ENCODE results near the gene FGF11. TPM values are rescaled to one million over a fixed set of nuclear protein-coding genes. Genes with fewer than 3 reads are reported as not detected.

FGF11 gene
- polyA plus RNA-seq, 1 of the 3 experiments (the other 2 are of a cell fraction) = 1.9 TPM

DNA sequence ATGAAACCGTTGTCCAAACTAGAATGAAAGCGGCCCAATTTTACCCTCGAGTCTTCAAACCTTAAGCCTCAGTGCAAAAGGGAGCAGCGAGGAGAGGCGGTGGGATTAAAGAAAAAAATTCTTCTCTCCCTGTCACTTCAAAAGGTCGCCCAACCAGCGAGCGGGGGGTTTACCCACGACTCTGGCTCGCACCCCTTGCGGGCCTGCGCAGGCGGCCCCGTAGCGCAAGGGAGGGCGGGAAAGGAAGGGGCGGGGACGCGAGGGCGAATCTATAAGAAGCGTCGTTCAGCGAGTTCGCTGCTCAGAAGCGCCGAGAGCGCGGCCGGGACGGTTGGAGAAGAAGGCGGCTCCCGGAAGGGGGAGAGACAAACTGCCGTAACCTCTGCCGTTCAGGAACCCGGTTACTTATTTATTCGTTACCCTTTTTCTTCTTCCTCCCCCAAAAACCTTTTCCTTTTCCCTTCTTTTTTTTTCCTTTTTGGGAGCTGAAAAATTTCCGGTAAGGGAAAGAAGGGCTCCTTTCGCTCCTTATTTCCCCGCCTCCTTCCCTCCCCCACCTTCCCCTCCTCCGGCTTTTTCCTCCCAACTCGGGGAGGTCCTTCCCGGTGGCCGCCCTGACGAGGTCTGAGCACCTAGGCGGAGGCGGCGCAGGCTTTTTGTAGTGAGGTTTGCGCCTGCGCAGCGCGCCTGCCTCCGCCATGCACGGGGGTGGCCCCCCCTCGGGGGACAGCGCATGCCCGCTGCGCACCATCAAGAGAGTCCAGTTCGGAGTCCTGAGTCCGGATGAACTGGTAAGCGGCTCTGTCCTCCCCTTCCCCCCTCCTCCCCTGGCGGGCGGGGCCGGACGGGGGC, 45.0 kb downstream of the FGF11 start, which contains the start of gene POLR2A:
Gene POLR2A, plus strand, starts transcription at position 300 of the 852 bp plus-strand sequence.
- Histone ChIP-seq H3K4me3 (ENCODE audit: low read depth in 2 of 2, low read length in 1 of 2) (peak within 1 kb of the TSS; percentile 85 to 100), H3K27me3 (ENCODE audit: insufficient read depth) (no peaks in the 10 kb centered on the region), H3K27ac (ENCODE audit: low read depth in 2 of 2, low read length in 1 of 2) (peak within 1 kb of the TSS; percentile 99), H3K9ac (peak within 1 kb of the TSS; percentile 100), H3K4me2 (peak within 1 kb of the TSS; percentile 95), H3K9me3 (no peaks in the 10 kb centered on the region), H3K9me2 (no peaks in the 10 kb centered on the region), H4K20me1 (ENCODE audit: insufficient read depth) (peaks cover 46% of the 10 kb centered on the region), H3K79me2 (ENCODE audit: insufficient read depth) (peaks cover 80% of the 10 kb centered on the region), H3K4me1 (ENCODE audit: control insufficient read depth in 1 of 2, insufficient read depth in 2 of 2, low read depth in 1 of 2, low read length in 1 of 2) (peaks cover 31 to 34% of the 10 kb centered on the region in 2 experiments), H3K36me3 (replicated peaks in 1 of 2; ENCODE audit: control insufficient read depth in 1 of 2, insufficient read depth in 2 of 2, low read length in 1 of 2) (peaks cover 0 to 3% of the 10 kb centered on the region in 2 experiments), H2AFZ (ENCODE audit: low read depth) (peak within 1 kb of the TSS; percentile 92), H3F3A (replicated peaks; ENCODE audit: insufficient read depth) (peaks cover 11% of the 10 kb centered on the region)
- under 1% methylated on average over 48 of the region's 64 CpGs for whole genome bisulfite sequencing (ENCODE audit: low lambda C conversion rate)
- POLR2A ChIA-PET = interaction anchor here (0.6 to 2.3 kb wide), 10 partner anchors 8 to 229 kb away, joined by 3 to 19 read pairs (median 4); partner anchors contain the start of genes FGF11, TP53 and WRAP53
- peak; percentile 98 for DNase-seq
- CTCF ChIA-PET = interaction anchor here (0.8 to 4.4 kb wide), 5 partner anchors 30 to 307 kb away, joined by 3 to 22 read pairs (median 5); partner anchors contain the start of gene TMEM95
- TF ChIP-seq, protein P1, sequence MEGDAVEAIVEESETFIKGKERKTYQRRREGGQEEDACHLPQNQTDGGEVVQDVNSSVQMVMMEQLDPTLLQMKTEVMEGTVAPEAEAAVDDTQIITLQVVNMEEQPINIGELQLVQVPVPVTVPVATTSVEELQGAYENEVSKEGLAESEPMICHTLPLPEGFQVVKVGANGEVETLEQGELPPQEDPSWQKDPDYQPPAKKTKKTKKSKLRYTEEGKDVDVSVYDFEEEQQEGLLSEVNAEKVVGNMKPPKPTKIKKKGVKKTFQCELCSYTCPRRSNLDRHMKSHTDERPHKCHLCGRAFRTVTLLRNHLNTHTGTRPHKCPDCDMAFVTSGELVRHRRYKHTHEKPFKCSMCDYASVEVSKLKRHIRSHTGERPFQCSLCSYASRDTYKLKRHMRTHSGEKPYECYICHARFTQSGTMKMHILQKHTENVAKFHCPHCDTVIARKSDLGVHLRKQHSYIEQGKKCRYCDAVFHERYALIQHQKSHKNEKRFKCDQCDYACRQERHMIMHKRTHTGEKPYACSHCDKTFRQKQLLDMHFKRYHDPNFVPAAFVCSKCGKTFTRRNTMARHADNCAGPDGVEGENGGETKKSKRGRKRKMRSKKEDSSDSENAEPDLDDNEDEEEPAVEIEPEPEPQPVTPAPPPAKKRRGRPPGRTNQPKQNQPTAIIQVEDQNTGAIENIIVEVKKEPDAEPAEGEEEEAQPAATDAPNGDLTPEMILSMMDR (IDR thresholded peaks at IDR 0.05) = no peak
- no peak for TF ChIP-seq GATA2 (CRISPR knock-in tag; IDR thresholded peaks at IDR 0.05)
- no peak for TF ChIP-seq EZH2phosphoT487 (IDR thresholded peaks at IDR 0.05; ENCODE audit: borderline replicate concordance, low read depth)
- TF ChIP-seq JUND (IDR thresholded peaks at IDR 0.05) = no peak
- TF ChIP-seq NFIC (IDR thresholded peaks at IDR 0.05; ENCODE audit: borderline replicate concordance) = no peak
- no peak for TF ChIP-seq ELF1 (IDR thresholded peaks at IDR 0.05)
- TF ChIP-seq SIN3A (IDR thresholded peaks at IDR 0.05; ENCODE audit: borderline replicate concordance, low read depth, low read length) = peak; percentile 98
- no peak for TF ChIP-seq TCF12 (IDR thresholded peaks at IDR 0.05)
- no peak for TF ChIP-seq MEF2A (IDR thresholded peaks at IDR 0.05; ENCODE audit: borderline replicate concordance, low read depth)
- peak; percentile 11; the same call in 1 of the 2 replicates for TF ChIP-seq TEAD4 (IDR thresholded peaks at IDR 0.05; ENCODE audit: borderline replicate concordance, insufficient read depth)
- TF ChIP-seq USF2 (IDR thresholded peaks at IDR 0.05; ENCODE audit: borderline replicate concordance, low read depth, low read length) = 0 out of 2 replicates have a peak, but pooled peaks have one; percentile 2
- peak in 1 of 2 experiments; percentile 2; a peak in 2 of 4 replicates for TF ChIP-seq EP300 (IDR thresholded peaks at IDR 0.05; ENCODE audit: borderline replicate concordance in 1 of 2, low read depth in 1 of 2, low read length in 1 of 2)
- no peak for TF ChIP-seq FOSL2 (IDR thresholded peaks at IDR 0.05; ENCODE audit: borderline replicate concordance, low read depth)
- TF ChIP-seq SMC3 (IDR thresholded peaks at IDR 0.05; ENCODE audit: low read depth, low read length) = peak; percentile 18; the same call in 1 of the 2 replicates
- peak; percentile 50 for TF ChIP-seq YY1 (IDR thresholded peaks at IDR 0.05; ENCODE audit: low read depth)
- TF ChIP-seq REST (IDR thresholded peaks at IDR 0.05; ENCODE audit: low read depth, low read length) = peak; percentile 84
- no peak for TF ChIP-seq USF1 (IDR thresholded peaks at IDR 0.05; ENCODE audit: borderline replicate concordance, low read depth)
- 0 out of 2 replicates have a peak, but pooled peaks have one; percentile 42 for TF ChIP-seq RFX5 (IDR thresholded peaks at IDR 0.05; ENCODE audit: low read length)
- peak; percentile 46; the same call in 1 of the 2 replicates for TF ChIP-seq RCOR1 (IDR thresholded peaks at IDR 0.05; ENCODE audit: low read length)
- TF ChIP-seq POLR2AphosphoS5 (IDR thresholded peaks at IDR 0.05; ENCODE audit: low read depth, low read length) = peak; percentile 100
- peak; percentile 64 for TF ChIP-seq FOXJ3 (CRISPR knock-in tag; IDR thresholded peaks at IDR 0.05)
- TF ChIP-seq FOXM1 (IDR thresholded peaks at IDR 0.05; ENCODE audit: low read depth) = no peak
- TF ChIP-seq MXI1 (IDR thresholded peaks at IDR 0.05; ENCODE audit: low read depth, low read length) = no peak; the same call in 1 of the 2 replicates
- 0 out of 2 replicates have a peak, but pooled peaks have one; percentile 13 for TF ChIP-seq RAD21 (IDR thresholded peaks at IDR 0.05; ENCODE audit: low read length)
- peak; percentile 96 for TF ChIP-seq NRF1 (IDR thresholded peaks at IDR 0.05; ENCODE audit: low read depth, low read length)
- TF ChIP-seq TAF1 (IDR thresholded peaks at IDR 0.05; ENCODE audit: borderline replicate concordance, low read depth, low read length) = peak; percentile 98

All from SK-N-SH (cell line).